ENCODE results near the gene LMAN1L. TPM values are rescaled to one million over a fixed set of nuclear protein-coding genes. Genes with fewer than 3 reads are reported as not detected.

Gene LMAN1L
- total RNA-seq, 1 experiment from 2014 or later, result not detected

GRCh38 chr15:74843891-74844299, 31.3 kb downstream of the LMAN1L start:
- no peak for TF ChIP-seq CTCF (conservative IDR thresholded peaks at IDR 0.05; ENCODE audit: low read depth, low read length)
- TF ChIP-seq EZH2 (IDR thresholded peaks at IDR 0.05; ENCODE audit: low read length, unreplicated experiment), result no peak
- TF ChIP-seq EZH2phosphoT487 (IDR thresholded peaks at IDR 0.05; ENCODE audit: borderline replicate concordance, low read length), result no peak
- Histone ChIP-seq H3K9me2 (replicated peaks; ENCODE audit: low read length) (no peaks in the 10 kb centered on the region), H3K79me2 (ENCODE audit: low read length) (0 out of 2 replicates have a peak, but pooled peaks cover 5% of the 10 kb centered on the region), H3K9ac (ENCODE audit: low read length) (no peak overlapping the region), H3K4me3 (ENCODE audit: low read length) (no peak overlapping the region), H3F3A (ENCODE audit: low read length, unreplicated experiment) (no peaks in the 10 kb centered on the region), H3K27me3 (ENCODE audit: low read length) (no peaks in the 10 kb centered on the region), H3K36me3 (ENCODE audit: low read depth, low read length) (no peaks in the 10 kb centered on the region), H3K4me2 (ENCODE audit: low read length) (no peak overlapping the region), H2AFZ (ENCODE audit: low read length) (no peak overlapping the region), H3K27ac (ENCODE audit: low read length) (no peak overlapping the region), H3K9me3 (ENCODE audit: low read length) (no peaks in the 10 kb centered on the region), H4K20me1 (ENCODE audit: low read length) (no peaks in the 10 kb centered on the region), H3K4me1 (ENCODE audit: insufficient read depth, low read length) (peaks cover 14% of the 10 kb centered on the region)
- CTCF ChIA-PET, result no interaction called here
- ATAC-seq, result no peak
- no peak for DNase-seq
- intact Hi-C loops (cut with micrococcal nuclease), result loop anchor here (10.0 kb wide), 1 partner anchor 61 kb away; the partner anchor contains the start of gene FAM219B
- POLR2A ChIA-PET (ENCODE audit: unreplicated experiment), result no interaction called here
- BruUV-seq (replicated peaks), result TSS peak; percentile 23

GRCh38 chr15:74844319-74845207, 31.9 kb downstream of the LMAN1L start:
- CTCF ChIA-PET, result no interaction called here

More at GRCh38 chr15:74844319-74845207, 31.9 kb downstream of the LMAN1L start:
- intact Hi-C loops (cut with micrococcal nuclease), result loop anchor here (10.0 kb wide), 1 partner anchor 60 kb away; the partner anchor contains the start of gene FAM219B
- POLR2A ChIA-PET (ENCODE audit: unreplicated experiment), result interaction anchor here (0.6 kb wide), 1 partner anchor 39 kb away, joined by 3 read pairs; no protein-coding TSS in a partner anchor
- Histone ChIP-seq H3K4me3 (ENCODE audit: low read length) (no peak overlapping the region), H4K20me1 (ENCODE audit: low read length) (no peaks in the 10 kb centered on the region), H3F3A (ENCODE audit: low read length, unreplicated experiment) (no peaks in the 10 kb centered on the region), H3K4me1 (ENCODE audit: insufficient read depth, low read length) (peaks cover 14% of the 10 kb centered on the region), H3K4me2 (ENCODE audit: low read length) (no peak overlapping the region), H2AFZ (ENCODE audit: low read length) (no peak overlapping the region), H3K79me2 (ENCODE audit: low read length) (0 out of 2 replicates have a peak, but pooled peaks cover 5% of the 10 kb centered on the region), H3K36me3 (ENCODE audit: low read depth, low read length) (no peaks in the 10 kb centered on the region), H3K27me3 (ENCODE audit: low read length) (no peaks in the 10 kb centered on the region), H3K9me2 (replicated peaks; ENCODE audit: low read length) (no peaks in the 10 kb centered on the region), H3K9ac (ENCODE audit: low read length) (no peak overlapping the region), H3K9me3 (ENCODE audit: low read length) (no peaks in the 10 kb centered on the region), H3K27ac (ENCODE audit: low read length) (no peak overlapping the region)
- TF ChIP-seq EZH2 (IDR thresholded peaks at IDR 0.05; ENCODE audit: low read length, unreplicated experiment) (no peak), CTCF (conservative IDR thresholded peaks at IDR 0.05; ENCODE audit: low read depth, low read length) (no peak), EZH2phosphoT487 (IDR thresholded peaks at IDR 0.05; ENCODE audit: borderline replicate concordance, low read length) (no peak)
- no peak for DNase-seq
- no peak for ATAC-seq
- BruUV-seq (replicated peaks), result no TSS peak

All from PC-3 (cell line).